K562 (cell line): ENCODE data around the gene ABLIM2. TPM values are rescaled to one million over a fixed set of nuclear protein-coding genes. Genes with fewer than 3 reads are reported as not detected.

Experiments
- ATAC-seq: fragments of 200-7000 bp; cut with Tn5 transposase; 3 replicates; pipeline ENCODE4 v1.9.1; 2020; ENCODE audit warnings: moderate library complexity
- BruUV-seq: library from RNA; stranded (reverse); fragments of 400-500 nt; replicated peaks from 2 replicates; lab custom pipeline; 2021; lab: Mats Ljungman, UMichigan
- CTCF ChIA-PET: fragments of 300-600 bp; formaldehyde crosslinking; extraction: SDS; loops from one replicate; lab custom pipeline; 2021; ENCODE audit warnings: low intra/inter-chr PET ratio; lab: Yijun Ruan, JAX
- POLR2A ChIA-PET: fragments of 300-600, 350-650 bp; sonication (Branson Sonifier 250); formaldehyde crosslinking; extraction: SDS; loops from one replicate; lab custom pipeline; 2021; ENCODE audit warnings: antibody characterized with exemption, inconsistent platforms; lab: Yijun Ruan, JAX
- DNase-seq, 4 experiments: peaks; one replicate each; pipeline versions ENCODE4 v3.0.0 to v3.0.0-alpha.2; 2011 to 2018; ENCODE audit warnings: low spot score in 3 of 4, mixed read lengths in 3 of 4; ENCODE audit errors: extremely low read depth in 1 of 4
- FAIRE-seq: peaks from 2 replicates; lab custom pipeline; 2011; peaks lifted over from hg19 to GRCh38; lab: Jason Lieb, UNC
- H2AFZ ChIP-seq: 2 replicates; pipeline ENCODE4 v1.6.0; 2011; ENCODE audit warnings: low read depth, low read length, control low read depth, inconsistent platforms
- H3K27ac ChIP-seq: fragments of 200-600 bp; 3 replicates; pipeline ENCODE4 v1.8.0; 2011; ENCODE audit warnings: low read depth, mild to moderate bottlenecking, control low read depth, inconsistent platforms, low read length, moderate library complexity, mixed read lengths; ENCODE audit errors: extremely low read depth
- H3K27me3 ChIP-seq, 2 experiments: fragments of 300-600 bp in 1 of 2; 2 replicates in 1 of 2; 3 replicates in 1 of 2; pipeline versions ENCODE4 v1.6.0 to v1.8.0; 2011; ENCODE audit warnings: inconsistent platforms in 2 of 2, low read length in 2 of 2, mild to moderate bottlenecking in 1 of 2, mixed read lengths in 1 of 2, moderate library complexity in 1 of 2; ENCODE audit not compliant: control insufficient read depth in 2 of 2, insufficient read depth in 2 of 2
- H3K36me3 ChIP-seq: fragments of 300-600 bp; 3 replicates; pipeline ENCODE4 v1.8.0; 2011; ENCODE audit warnings: mild to moderate bottlenecking, low read length, inconsistent platforms; ENCODE audit not compliant: control insufficient read depth, insufficient read depth
- H3K4me1 ChIP-seq, 2 experiments: fragments of 200-600 bp in 1 of 2; replicated peaks in 1 of 2; 2 replicates in 1 of 2; 3 replicates in 1 of 2; pipeline versions ENCODE4 v1.5.1 to v1.8.0; 2011; ENCODE audit warnings: inconsistent platforms in 2 of 2, low read length in 2 of 2, mild to moderate bottlenecking in 1 of 2, mixed read lengths in 1 of 2, moderate library complexity in 1 of 2; ENCODE audit not compliant: control insufficient read depth in 2 of 2, insufficient read depth in 2 of 2
- H3K4me2 ChIP-seq: 2 replicates; pipeline ENCODE4 v1.6.1; 2011; ENCODE audit warnings: low read length, control low read depth, inconsistent platforms, mixed read lengths; ENCODE audit not compliant: insufficient read depth
- H3K4me3 ChIP-seq: fragments of 200-600 bp; sonication (generic), shearing (Covaris generic); 2 replicates; pipeline ENCODE4 v1.5.1; 2016; ENCODE audit warnings: control low read depth, inconsistent platforms
- H3K79me2 ChIP-seq: fragments of 200-600 bp; 3 replicates; pipeline ENCODE4 v1.8.0; 2011; ENCODE audit warnings: low read length, inconsistent platforms; ENCODE audit not compliant: control insufficient read depth, insufficient read depth
- H3K9ac ChIP-seq, 2 experiments: 2 replicates each; pipeline versions ENCODE4 v1.6.0 to v1.6.1; 2011; ENCODE audit warnings: low read depth in 2 of 2, low read length in 2 of 2, control low read depth in 1 of 2, inconsistent platforms in 1 of 2, mild to moderate bottlenecking in 1 of 2, mixed read lengths in 1 of 2; ENCODE audit not compliant: insufficient read depth in 1 of 2
- H3K9me1 ChIP-seq: one replicate; pipeline ENCODE4 v1.6.0; 2011; ENCODE audit warnings: inconsistent platforms, mild to moderate bottlenecking, low read length, moderate library complexity; ENCODE audit not compliant: control insufficient read depth, insufficient read depth
- H3K9me3 ChIP-seq: replicated peaks from 2 replicates; pipeline ENCODE4 v1.5.1; 2011; ENCODE audit warnings: low read depth, low read length, inconsistent platforms; ENCODE audit not compliant: control insufficient read depth, insufficient read depth
- H4K20me1 ChIP-seq: replicated peaks from 2 replicates; pipeline ENCODE4 v1.6.1; 2011; ENCODE audit warnings: low read length, inconsistent platforms, mixed read lengths; ENCODE audit not compliant: control insufficient read depth, insufficient read depth
- CC2D1A ChIP-seq: fragments of 450-650 bp; IDR thresholded peaks from 2 replicates; pipeline ENCODE4 v1.6.1; 2017; ENCODE audit warnings: mild to moderate bottlenecking
- RAD51 ChIP-seq: fragments of 450-650 bp; IDR thresholded peaks from 2 replicates; pipeline ENCODE4 v1.7.1; 2016; ENCODE audit warnings: low read depth, mild to moderate bottlenecking, borderline replicate concordance
- TAF9B ChIP-seq: fragments of 450-650 bp; IDR thresholded peaks from 2 replicates; pipeline ENCODE4 v1.6.1; 2018; ENCODE audit warnings: mild to moderate bottlenecking; ENCODE audit not compliant: partially characterized antibody
- WGBS: fragments of 100-300 bp; shearing (Covaris generic); methylation state at CpG from one replicate; pipeline ENCODE4 v1.1.6; 2016; ENCODE audit warnings: low coverage, mixed read lengths; ENCODE audit not compliant: insufficient coverage; ENCODE audit errors: missing lambda C conversion rate; 5-methylcytosine and 5-hydroxymethylcytosine counted together
- in situ Hi-C: fragments of 300-500 bp; cut with MboI; formaldehyde crosslinking; loops from 4 replicates; pipeline ENCODE4 v1.15.0; 2018; ENCODE audit warnings: inconsistent platforms, mixed read lengths
- intact Hi-C: fragments of 100-400 bp; cut with micrococcal nuclease; formaldehyde crosslinking; loops from 2 replicates; pipeline ENCODE4 v1.14.2; 2022
- polyA plus RNA-seq, 8 experiments: library from polyadenylated mRNA; depleted of rRNA in 4 of 8; stranded (reverse) in 5 of 8; unstranded in 3 of 8; fragments of >200 nt; fragmentation: Nextera tagmentation in 2 of 8; fragmentation: Illumina TruSeq in 1 of 8; extraction: Ambion mirVana in 2 of 8; extraction: Trizol in 1 of 8; gene quantifications; 2 replicates each; pipeline versions ENCODE4 v1.2.1 to v1.2.3, GENCODE V29; 2011 to 2014; ENCODE audit warnings: inconsistent platforms in 1 of 8, missing spikeins in 1 of 8
- total RNA-seq, 7 experiments: library from RNA; depleted of rRNA in 6 of 7; stranded (reverse); fragments of >200 nt in 6 of 7; fragmentation: Illumina TruSeq in 2 of 7; extraction: Trizol in 2 of 7; gene quantifications; 2 replicates each; pipeline versions ENCODE4 v1.2.1 to v1.2.3, GENCODE V29; 2011 to 2021; ENCODE audit warnings: low replicate concordance in 1 of 7
- TF ChIP-seq, protein P1 (sequence below): fragments of 450-650 bp; IDR thresholded peaks from 2 replicates; pipeline ENCODE4 v1.6.1; 2016

ABLIM2 gene
- total and polyA plus RNA-seq, 9 of the 15 experiments (the other 6 are each of a cell fraction or from before 2014, with no cell fraction given), result not detected

DNA sequence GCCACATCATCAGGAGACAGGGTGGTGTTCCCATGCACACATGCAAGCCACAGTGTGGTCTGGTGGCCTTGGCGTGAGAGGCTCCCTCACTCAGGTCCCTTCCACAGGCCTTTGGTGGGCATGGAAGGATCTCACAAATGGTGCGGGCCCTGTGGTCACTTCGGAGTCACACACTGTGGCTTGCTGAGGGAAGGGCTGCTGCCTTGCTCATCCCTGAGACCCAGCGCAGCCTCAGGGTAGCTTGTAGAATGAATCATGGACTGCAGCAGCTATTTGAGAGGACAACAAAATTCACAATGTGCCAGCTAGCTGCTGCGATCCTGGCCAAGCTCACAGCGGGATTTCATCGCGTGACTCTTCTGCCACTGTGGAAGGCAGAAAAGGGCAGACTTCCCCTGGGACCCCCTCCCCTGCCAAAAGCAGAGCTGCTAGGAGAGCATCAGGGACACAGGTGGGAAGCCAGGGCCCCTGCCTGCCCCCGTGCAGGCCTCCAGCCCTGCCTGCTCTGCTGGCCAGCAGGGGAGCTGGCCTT lies 106.4 kb downstream of the ABLIM2 start:
- Histone ChIP-seq H3K4me3 (no peak overlapping the region), H3K36me3 (no peaks in the 10 kb centered on the region), H3K79me2 (no peaks in the 10 kb centered on the region), H2AFZ (no peak overlapping the region), H3K27ac (no peak overlapping the region), H3K27me3 (peaks cover 14 to 67% of the 10 kb centered on the region in 2 experiments; a peak in 4 of 5 replicates), H3K4me2 (no peak overlapping the region), H4K20me1 (0 out of 2 replicates have a peak, but pooled peaks cover 16% of the 10 kb centered on the region), H3K9me1 (no peaks in the 10 kb centered on the region), H3K9ac (no peak overlapping the region), H3K4me1 (peaks cover 0 to 7% of the 10 kb centered on the region in 2 experiments; a peak in 2 of 5 replicates), H3K9me3 (no peaks in the 10 kb centered on the region)
- WGBS, result 4% methylated on average over 9 of the region's 9 CpGs
- ATAC-seq, result no peak
- POLR2A ChIA-PET, result interaction anchor here (0.7 kb wide), 1 partner anchor 622 kb away, joined by 3 read pairs; no protein-coding TSS in a partner anchor
- TF ChIP-seq CC2D1A (no peak), TAF9B (no peak)
- in situ Hi-C loops, result no loop called here
- DNase-seq, result no peak
- intact Hi-C loops, result no loop called here
- FAIRE-seq, result no peak
- no TSS peak for BruUV-seq
- CTCF ChIA-PET, result no interaction called here

DNA sequence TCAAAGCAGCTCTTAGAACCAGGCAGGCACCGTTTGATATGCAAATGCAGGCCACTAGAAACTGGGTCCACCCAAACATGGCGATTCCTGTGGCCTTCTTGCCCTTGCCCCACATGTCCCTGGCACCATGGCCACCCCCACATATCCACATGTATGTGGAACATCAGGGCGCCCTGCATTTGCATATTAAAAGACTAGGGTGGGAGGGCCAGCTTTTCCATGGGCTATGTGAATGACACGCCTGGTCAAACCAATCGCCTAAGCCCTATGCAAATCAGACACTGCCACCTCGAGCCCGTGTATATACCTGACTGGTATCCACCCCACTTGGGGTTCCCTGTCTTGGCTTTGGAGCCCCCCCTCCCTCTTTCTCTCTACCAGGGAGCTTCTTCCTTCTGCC lies 107.0 kb downstream of the ABLIM2 start:
- Histone ChIP-seq H3K4me3 (no peak overlapping the region), H3K4me2 (no peak overlapping the region), H3K36me3 (no peaks in the 10 kb centered on the region), H3K9me1 (no peaks in the 10 kb centered on the region), H2AFZ (no peak overlapping the region), H3K9ac (no peak overlapping the region), H3K79me2 (no peaks in the 10 kb centered on the region), H3K27me3 (peaks cover 16 to 73% of the 10 kb centered on the region in 2 experiments; a peak in 4 of 5 replicates), H3K27ac (no peak overlapping the region), H3K4me1 (peaks cover 0 to 7% of the 10 kb centered on the region in 2 experiments; a peak in 2 of 5 replicates), H3K9me3 (no peaks in the 10 kb centered on the region), H4K20me1 (0 out of 2 replicates have a peak, but pooled peaks cover 16% of the 10 kb centered on the region)
- no TSS peak for BruUV-seq
- no peak for ATAC-seq
- POLR2A ChIA-PET, result interaction anchor here (0.7 to 1.1 kb wide), 4 partner anchors 47 to 621 kb away, joined by 3 read pairs; no protein-coding TSS in a partner anchor
- no peak for FAIRE-seq
- in situ Hi-C loops, result no loop called here
- no peak for DNase-seq
- 0% methylated on average over 7 of the region's 7 CpGs for WGBS
- intact Hi-C loops, result no loop called here
- TF ChIP-seq, protein P1, sequence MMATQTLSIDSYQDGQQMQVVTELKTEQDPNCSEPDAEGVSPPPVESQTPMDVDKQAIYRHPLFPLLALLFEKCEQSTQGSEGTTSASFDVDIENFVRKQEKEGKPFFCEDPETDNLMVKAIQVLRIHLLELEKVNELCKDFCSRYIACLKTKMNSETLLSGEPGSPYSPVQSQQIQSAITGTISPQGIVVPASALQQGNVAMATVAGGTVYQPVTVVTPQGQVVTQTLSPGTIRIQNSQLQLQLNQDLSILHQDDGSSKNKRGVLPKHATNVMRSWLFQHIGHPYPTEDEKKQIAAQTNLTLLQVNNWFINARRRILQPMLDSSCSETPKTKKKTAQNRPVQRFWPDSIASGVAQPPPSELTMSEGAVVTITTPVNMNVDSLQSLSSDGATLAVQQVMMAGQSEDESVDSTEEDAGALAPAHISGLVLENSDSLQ, result peak; percentile 28; the same call in 1 of the 2 replicates
- no peak for TF ChIP-seq RAD51
- CTCF ChIA-PET, result no interaction called here
